Epithelial cell of proximal tubule (primary cell): ENCODE measurements around the gene OFD1. TPM values are rescaled to one million over a fixed set of nuclear protein-coding genes. Genes with fewer than 3 reads are reported as not detected.

Experiments used
- DNase-seq: peaks from one replicate; pipeline ENCODE4 v3.0.0-alpha.2; 2011; ENCODE audit warnings: low read depth
- H3K4me3 ChIP-seq: 2 replicates; pipeline ENCODE4 v1.5.1; 2011; ENCODE audit warnings: low read depth, mild to moderate bottlenecking, low read length
- total RNA-seq: library from RNA; depleted of rRNA; stranded (reverse); fragments of >200 nt; gene quantifications from 2 replicates; pipeline ENCODE4 v1.2.3, GENCODE V29; 2015
- TF ChIP-seq, protein P1 (sequence below): conservative IDR thresholded peaks from 2 replicates; pipeline ENCODE4 v1.5.1; 2012; ENCODE audit warnings: low read depth, mild to moderate bottlenecking, low read length

The OFD1 gene
- total RNA-seq, 1 donor from 2014 or later: 10.8 TPM

DNA sequence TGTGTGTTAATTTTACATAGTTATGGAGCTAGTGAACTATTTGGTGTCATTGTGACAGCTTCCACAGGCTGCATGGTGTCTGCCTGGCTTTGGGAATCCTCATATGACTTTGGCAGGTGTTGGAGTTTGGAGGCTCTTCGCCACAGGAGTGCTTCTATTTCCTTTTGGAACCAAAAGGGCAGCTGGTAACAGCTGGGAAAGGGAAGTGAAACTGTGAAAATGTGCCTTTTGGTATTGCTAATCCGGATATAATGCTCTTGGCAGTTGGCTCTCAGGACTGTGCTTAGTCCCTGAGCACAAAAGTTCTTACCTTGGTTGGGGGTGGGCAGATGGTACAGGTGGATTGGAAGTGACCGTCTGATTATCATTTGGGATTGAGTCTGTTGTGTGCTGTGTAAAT is 18.1 kb downstream of the OFD1 start:
- TF ChIP-seq, protein P1, sequence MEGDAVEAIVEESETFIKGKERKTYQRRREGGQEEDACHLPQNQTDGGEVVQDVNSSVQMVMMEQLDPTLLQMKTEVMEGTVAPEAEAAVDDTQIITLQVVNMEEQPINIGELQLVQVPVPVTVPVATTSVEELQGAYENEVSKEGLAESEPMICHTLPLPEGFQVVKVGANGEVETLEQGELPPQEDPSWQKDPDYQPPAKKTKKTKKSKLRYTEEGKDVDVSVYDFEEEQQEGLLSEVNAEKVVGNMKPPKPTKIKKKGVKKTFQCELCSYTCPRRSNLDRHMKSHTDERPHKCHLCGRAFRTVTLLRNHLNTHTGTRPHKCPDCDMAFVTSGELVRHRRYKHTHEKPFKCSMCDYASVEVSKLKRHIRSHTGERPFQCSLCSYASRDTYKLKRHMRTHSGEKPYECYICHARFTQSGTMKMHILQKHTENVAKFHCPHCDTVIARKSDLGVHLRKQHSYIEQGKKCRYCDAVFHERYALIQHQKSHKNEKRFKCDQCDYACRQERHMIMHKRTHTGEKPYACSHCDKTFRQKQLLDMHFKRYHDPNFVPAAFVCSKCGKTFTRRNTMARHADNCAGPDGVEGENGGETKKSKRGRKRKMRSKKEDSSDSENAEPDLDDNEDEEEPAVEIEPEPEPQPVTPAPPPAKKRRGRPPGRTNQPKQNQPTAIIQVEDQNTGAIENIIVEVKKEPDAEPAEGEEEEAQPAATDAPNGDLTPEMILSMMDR: no peak

DNA sequence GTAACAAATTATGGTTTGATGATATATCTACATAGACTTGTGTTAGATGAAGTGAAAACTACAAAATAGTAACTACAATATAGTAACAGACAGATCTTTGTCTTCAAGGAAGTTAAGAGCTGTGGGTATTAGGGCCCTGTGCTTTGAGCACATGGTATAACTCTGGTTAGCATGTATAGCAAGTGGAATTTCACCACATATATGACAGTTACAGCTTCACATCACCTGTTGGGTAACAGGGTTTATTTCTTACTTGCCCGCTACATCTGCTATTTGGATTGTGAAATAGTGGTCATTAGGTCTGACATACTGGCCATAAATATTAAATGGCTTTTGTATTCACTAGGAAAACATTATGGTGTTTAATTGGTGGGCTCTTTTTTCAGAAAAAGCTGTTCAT is 20.2 kb downstream of the OFD1 start:
- no peak for DNase-seq
- TF ChIP-seq, protein P1: no peak
- no peak overlapping the region for H3K4me3 ChIP-seq

More for the DNA sequence above, 18.1 kb downstream of the OFD1 start:
- no peak overlapping the region for H3K4me3 ChIP-seq
- DNase-seq: no peak

DNA sequence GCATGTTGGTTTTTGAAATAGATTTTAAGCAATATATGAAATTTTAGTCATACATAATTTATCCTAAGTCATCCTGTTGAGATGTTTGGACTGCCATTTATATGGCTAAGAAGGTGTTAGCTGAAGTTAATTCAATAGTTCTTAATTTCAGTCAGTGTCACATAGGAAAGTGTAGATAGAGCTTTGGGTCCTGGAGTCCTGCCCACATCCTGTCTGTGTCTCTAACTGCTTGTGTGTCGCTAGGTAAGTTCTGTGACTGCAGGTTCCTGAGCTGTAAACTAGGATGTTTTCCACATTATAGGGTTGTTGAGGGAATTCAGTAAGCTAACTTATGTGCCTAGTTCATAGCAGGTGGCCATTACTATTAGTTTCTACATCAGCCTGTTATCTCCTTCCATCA is 20.7 kb downstream of the OFD1 start:
- TF ChIP-seq, protein P1: no peak
- DNase-seq: no peak
- H3K4me3 ChIP-seq: no peak overlapping the region

DNA sequence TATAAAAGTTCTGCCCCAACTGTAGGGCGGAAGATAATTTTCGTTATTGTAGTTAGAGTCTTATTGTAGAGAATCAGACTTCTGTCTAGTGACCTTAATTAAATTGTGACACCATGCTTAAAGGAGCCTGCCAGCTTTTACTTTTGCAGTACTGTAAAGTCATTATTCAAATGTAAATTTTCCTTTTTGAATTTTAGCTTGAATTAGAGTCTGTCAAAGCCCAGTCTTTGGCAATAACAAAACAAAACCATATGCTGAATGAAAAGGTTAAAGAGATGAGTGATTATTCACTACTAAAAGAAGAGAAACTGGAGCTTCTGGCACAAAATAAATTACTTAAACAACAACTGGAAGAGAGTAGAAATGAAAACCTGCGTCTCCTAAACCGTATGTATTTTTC is 21.8 kb downstream of the OFD1 start:
- no peak overlapping the region for H3K4me3 ChIP-seq
- no peak for DNase-seq
- TF ChIP-seq, protein P1: no peak

DNA sequence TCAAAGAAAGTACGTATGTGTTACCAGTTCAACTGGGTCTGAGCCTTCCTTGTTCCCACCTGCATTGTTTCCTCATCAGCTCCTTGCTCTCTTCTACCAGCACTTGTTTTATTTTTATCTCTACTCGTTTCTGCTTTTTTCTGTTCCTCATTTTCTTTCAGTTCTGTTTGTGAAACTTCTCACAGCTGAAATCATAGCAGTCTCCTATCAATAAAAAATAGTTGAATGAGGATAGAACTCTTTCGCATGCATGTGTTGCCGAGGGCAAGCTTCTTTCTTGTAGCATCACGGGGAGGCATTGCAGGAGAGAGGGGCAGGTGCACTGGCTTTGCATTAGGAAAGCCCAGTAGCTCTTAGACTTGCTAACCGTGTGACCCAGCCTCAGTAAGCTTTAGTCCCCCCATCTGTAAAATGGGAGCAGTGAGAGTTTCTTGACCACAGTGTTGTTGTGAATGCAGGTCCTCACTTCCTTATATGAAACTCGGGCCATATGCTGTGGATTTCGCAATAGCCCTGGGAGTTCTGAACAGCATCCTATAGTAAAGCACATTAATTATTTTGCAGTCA is 24.7 kb downstream of the OFD1 start:
- TF ChIP-seq, protein P1: no peak
- no peak for DNase-seq
- H3K4me3 ChIP-seq: no peak overlapping the region

DNA sequence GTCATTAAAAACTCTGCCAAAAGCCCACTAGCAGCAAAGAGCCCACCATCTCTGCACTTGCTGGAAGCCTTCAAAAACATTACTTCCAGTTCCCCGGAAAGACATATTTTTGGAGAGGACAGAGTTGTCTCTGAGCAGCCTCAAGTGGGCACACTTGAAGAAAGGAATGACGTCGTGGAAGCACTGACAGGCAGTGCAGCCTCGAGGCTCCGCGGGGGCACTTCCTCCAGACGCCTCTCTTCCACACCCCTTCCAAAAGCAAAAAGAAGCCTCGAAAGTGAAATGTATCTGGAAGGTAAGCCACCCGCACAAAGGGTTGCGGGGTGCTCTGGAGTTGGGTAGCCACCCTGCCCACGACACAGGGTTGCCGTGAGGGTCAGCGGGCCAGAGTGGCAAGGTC is 25.9 kb downstream of the OFD1 start:
- DNase-seq: no peak
- H3K4me3 ChIP-seq: no peak overlapping the region
- TF ChIP-seq, protein P1: no peak

DNA sequence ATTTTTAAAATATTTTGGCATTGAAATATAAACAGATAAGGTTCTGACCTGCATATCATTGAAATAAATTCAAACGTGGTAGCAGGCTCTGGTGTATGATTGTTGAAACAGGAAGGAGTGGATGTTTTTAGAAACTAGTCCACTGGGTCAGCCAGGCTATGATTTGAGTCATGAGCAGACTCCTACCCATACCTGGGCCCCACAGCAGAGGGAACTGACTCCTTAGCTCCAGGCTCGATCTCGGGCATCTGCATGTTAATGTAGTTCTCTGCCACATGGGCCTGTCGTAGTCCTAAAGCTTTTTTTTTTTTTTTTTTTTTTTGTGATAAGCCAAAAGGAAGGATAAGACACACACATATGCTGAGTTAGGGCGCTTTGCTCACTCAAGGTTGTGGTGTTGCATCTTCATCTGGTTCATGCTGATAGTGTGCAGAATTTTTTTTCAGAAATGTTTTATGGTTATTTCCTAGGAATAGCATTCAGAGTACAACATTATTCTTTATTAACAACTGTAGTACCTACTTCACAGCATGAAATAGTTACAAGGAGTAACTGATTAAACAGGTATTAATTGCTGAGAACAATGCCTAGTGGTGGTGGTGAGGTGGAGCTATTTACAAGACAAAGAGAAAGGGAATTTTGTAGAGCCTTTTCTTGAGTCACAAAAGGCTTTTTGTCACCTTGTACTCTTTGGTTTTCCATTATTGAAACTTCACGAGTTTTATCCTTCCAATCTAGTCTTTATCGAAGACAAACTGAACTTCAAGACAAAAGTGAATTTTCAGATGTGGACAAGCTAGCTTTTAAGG is 27.3 kb downstream of the OFD1 start:
- TF ChIP-seq, protein P1: no peak
- no peak for DNase-seq

More for the DNA sequence above, 27.3 kb downstream of the OFD1 start:
- no peak overlapping the region for H3K4me3 ChIP-seq
